ENCODE data around the gene PDSS1. TPM values are rescaled to one million over a fixed set of nuclear protein-coding genes. Genes with fewer than 3 reads are reported as not detected.

PDSS1 gene
- total and polyA plus RNA-seq, 2 of the 13 experiments (the other 11 are each of a cell fraction or from before 2014, with no cell fraction given), result 18.7 to 19.3 TPM

DNA sequence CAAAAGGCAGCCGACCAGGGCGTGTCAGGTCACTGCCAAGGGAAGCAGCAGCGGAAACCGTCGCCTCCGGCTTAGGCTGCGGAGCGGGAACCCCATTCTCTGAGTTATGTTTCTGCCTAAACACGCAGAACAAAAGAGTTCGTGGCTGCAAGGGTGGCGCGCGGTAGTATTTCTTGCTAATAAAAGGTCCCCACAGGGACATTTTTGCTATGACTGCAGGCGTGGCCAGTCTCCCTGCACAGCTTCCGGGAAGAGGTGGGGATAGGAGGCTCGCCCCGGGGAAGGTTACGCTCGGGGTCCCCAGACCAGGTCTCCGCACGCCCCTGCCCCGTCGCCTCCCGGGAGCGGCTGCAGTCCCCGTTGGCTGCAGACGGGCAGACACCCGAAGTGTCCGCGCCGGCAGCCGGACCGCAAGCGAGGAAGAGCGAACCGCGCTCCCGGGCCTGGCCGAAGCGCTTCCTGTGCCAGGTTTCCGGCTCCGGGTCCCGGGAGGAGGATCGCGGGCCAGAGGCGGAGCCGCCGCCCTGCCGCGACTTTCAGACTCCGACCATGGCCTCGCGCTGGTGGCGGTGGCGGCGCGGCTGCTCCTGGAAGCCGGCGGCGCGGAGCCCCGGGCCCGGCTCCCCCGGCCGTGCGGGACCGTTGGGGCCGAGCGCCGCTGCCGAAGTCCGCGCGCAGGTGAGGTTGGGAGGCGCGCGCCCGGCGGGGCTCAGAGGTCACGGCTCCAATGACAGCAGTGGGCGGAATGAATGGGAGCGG lies at the start of gene PDSS1 (continued):
- TF ChIP-seq, protein P1, sequence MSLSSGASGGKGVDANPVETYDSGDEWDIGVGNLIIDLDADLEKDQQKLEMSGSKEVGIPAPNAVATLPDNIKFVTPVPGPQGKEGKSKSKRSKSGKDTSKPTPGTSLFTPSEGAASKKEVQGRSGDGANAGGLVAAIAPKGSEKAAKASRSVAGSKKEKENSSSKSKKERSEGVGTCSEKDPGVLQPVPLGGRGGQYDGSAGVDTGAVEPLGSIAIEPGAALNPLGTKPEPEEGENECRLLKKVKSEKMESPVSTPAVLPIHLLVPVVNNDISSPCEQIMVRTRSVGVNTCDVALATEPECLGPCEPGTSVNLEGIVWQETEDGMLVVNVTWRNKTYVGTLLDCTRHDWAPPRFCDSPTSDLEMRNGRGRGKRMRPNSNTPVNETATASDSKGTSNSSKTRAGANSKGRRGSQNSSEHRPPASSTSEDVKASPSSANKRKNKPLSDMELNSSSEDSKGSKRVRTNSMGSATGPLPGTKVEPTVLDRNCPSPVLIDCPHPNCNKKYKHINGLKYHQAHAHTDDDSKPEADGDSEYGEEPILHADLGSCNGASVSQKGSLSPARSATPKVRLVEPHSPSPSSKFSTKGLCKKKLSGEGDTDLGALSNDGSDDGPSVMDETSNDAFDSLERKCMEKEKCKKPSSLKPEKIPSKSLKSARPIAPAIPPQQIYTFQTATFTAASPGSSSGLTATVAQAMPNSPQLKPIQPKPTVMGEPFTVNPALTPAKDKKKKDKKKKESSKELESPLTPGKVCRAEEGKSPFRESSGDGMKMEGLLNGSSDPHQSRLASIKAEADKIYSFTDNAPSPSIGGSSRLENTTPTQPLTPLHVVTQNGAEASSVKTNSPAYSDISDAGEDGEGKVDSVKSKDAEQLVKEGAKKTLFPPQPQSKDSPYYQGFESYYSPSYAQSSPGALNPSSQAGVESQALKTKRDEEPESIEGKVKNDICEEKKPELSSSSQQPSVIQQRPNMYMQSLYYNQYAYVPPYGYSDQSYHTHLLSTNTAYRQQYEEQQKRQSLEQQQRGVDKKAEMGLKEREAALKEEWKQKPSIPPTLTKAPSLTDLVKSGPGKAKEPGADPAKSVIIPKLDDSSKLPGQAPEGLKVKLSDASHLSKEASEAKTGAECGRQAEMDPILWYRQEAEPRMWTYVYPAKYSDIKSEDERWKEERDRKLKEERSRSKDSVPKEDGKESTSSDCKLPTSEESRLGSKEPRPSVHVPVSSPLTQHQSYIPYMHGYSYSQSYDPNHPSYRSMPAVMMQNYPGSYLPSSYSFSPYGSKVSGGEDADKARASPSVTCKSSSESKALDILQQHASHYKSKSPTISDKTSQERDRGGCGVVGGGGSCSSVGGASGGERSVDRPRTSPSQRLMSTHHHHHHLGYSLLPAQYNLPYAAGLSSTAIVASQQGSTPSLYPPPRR (CRISPR knock-in tag; IDR thresholded peaks at IDR 0.05; ENCODE audit: borderline replicate concordance), result no peak
- no peak for TF ChIP-seq ZNF746 (CRISPR knock-in tag; IDR thresholded peaks at IDR 0.05)
- TF ChIP-seq ZNF549 (CRISPR knock-in tag; IDR thresholded peaks at IDR 0.05), result no peak
- TF ChIP-seq ZNF441 (CRISPR knock-in tag; IDR thresholded peaks at IDR 0.05; ENCODE audit: borderline replicate concordance), result peak; percentile 56
- no peak for TF ChIP-seq PCBP2 (optimal IDR thresholded peaks at IDR 0.05; ENCODE audit: low read depth, low read length, poor library complexity, severe bottlenecking)
- no peak for TF ChIP-seq RFX1 (IDR thresholded peaks at IDR 0.05)
- TF ChIP-seq SRY (CRISPR knock-in tag; IDR thresholded peaks at IDR 0.05), result peak; percentile 89
- TF ChIP-seq HMG20A (CRISPR knock-in tag; IDR thresholded peaks at IDR 0.05; ENCODE audit: borderline replicate concordance), result no peak
- TF ChIP-seq NCOA1 (CRISPR knock-in tag; IDR thresholded peaks at IDR 0.05), result no peak
- TF ChIP-seq EHMT2 (IDR thresholded peaks at IDR 0.05; ENCODE audit: borderline replicate concordance, low read depth, low read length), result no peak; the same call in 1 of the 2 replicates
- no peak for TF ChIP-seq LBX2 (CRISPR knock-in tag; IDR thresholded peaks at IDR 0.05; ENCODE audit: borderline replicate concordance)
- TF ChIP-seq ZNF17 (CRISPR knock-in tag; IDR thresholded peaks at IDR 0.05), result no peak
- no peak; the same call in 1 of the 2 replicates for TF ChIP-seq ZNF816 (CRISPR knock-in tag; IDR thresholded peaks at IDR 0.05; ENCODE audit: borderline replicate concordance)
- TF ChIP-seq MAZ (IDR thresholded peaks at IDR 0.05; ENCODE audit: borderline replicate concordance, low read depth, low read length), result no peak
- no peak for TF ChIP-seq MAZ (CRISPR knock-in tag; IDR thresholded peaks at IDR 0.05; ENCODE audit: low read depth)
- no peak for TF ChIP-seq PRPF4 (IDR thresholded peaks at IDR 0.05; ENCODE audit: low read depth, low read length, poor library complexity, severe bottlenecking)
- TF ChIP-seq KAT8 (CRISPR knock-in tag; IDR thresholded peaks at IDR 0.05), result peak; percentile 96
- no peak for TF ChIP-seq U2AF2 (IDR thresholded peaks at IDR 0.05; ENCODE audit: low read depth, low read length)
- TF ChIP-seq ZNF556 (CRISPR knock-in tag; IDR thresholded peaks at IDR 0.05; ENCODE audit: borderline replicate concordance), result no peak
- no peak for TF ChIP-seq HNF4G (IDR thresholded peaks at IDR 0.05; ENCODE audit: borderline replicate concordance, low read depth, low read length)
- TF ChIP-seq HNF4G (CRISPR knock-in tag; IDR thresholded peaks at IDR 0.05; ENCODE audit: borderline replicate concordance, low read depth), result peak; percentile 72
- TF ChIP-seq IKZF4 (CRISPR knock-in tag; IDR thresholded peaks at IDR 0.05; ENCODE audit: borderline replicate concordance, low read depth, not compliant biosample characterization), result no peak
- no peak for TF ChIP-seq MED13 (CRISPR knock-in tag; IDR thresholded peaks at IDR 0.05)
- no peak; the same call in 1 of the 2 replicates for TF ChIP-seq DNMT1 (CRISPR knock-in tag; IDR thresholded peaks at IDR 0.05)
- no peak for TF ChIP-seq ZFP37 (CRISPR knock-in tag; IDR thresholded peaks at IDR 0.05; ENCODE audit: borderline replicate concordance)

Data from HepG2 (cell line).